Kidney (tissue), 22 donors: ENCODE data around the gene MGST1. TPM values are rescaled to one million over a fixed set of nuclear protein-coding genes. Genes with fewer than 3 reads are reported as not detected.
A peak's percentile ranks its signal among the peaks of the same experiment; 100 is the strongest.

Experiments used
- DNase-seq, 5 donors: peaks; one replicate each; pipeline ENCODE4 v3.0.0-alpha.2; 2013 to 2020
- FAIRE-seq: peaks from 2 replicates; lab custom pipeline; 2012; peaks lifted over from hg19 to GRCh38; lab: Jason Lieb, UNC
- H3K27ac ChIP-seq, 2 donors: one replicate each; pipeline ENCODE4 v1.7.0; 2013; ENCODE audit warnings: low read depth in 2 of 2, low read length in 2 of 2, inconsistent platforms in 1 of 2
- H3K27me3 ChIP-seq: one replicate; pipeline ENCODE4 v1.7.1; 2013; ENCODE audit warnings: low read length, inconsistent platforms; ENCODE audit not compliant: control insufficient read depth, insufficient read depth
- H3K36me3 ChIP-seq, 3 donors: one replicate each; pipeline versions ENCODE4 v1.7.0 to v1.7.1; 2013; ENCODE audit warnings: low read length in 3 of 3, control low read depth in 1 of 3, inconsistent platforms in 1 of 3; ENCODE audit not compliant: insufficient read depth in 3 of 3, control insufficient read depth in 2 of 3
- H3K4me1 ChIP-seq, 3 donors: one replicate each; pipeline versions ENCODE4 v1.7.0 to v1.7.1; 2013; ENCODE audit warnings: low read length in 3 of 3, inconsistent platforms in 1 of 3, low read depth in 1 of 3; ENCODE audit not compliant: control insufficient read depth in 2 of 3, insufficient read depth in 2 of 3
- H3K4me3 ChIP-seq, 3 donors: one replicate each; pipeline versions ENCODE4 v1.7.0 to v1.8.1; 2013; ENCODE audit warnings: low read length in 3 of 3, control low read depth in 1 of 3, inconsistent platforms in 1 of 3
- H3K9ac ChIP-seq, 3 donors: one replicate each; pipeline versions ENCODE4 v1.7.0 to v1.7.1; 2013; ENCODE audit warnings: low read length in 3 of 3, control low read depth in 1 of 3, inconsistent platforms in 1 of 3
- H3K9me3 ChIP-seq, 3 donors: one replicate each; pipeline versions ENCODE4 v1.7.0 to v1.7.1; 2013; ENCODE audit warnings: low read length in 3 of 3, control low read depth in 1 of 3, inconsistent platforms in 1 of 3; ENCODE audit not compliant: control insufficient read depth in 2 of 3, insufficient read depth in 1 of 3
- CTCF ChIP-seq: IDR thresholded peaks from 3 replicates; pipeline ENCODE4 v1.5.1; 2012; ENCODE audit warnings: mild to moderate bottlenecking, moderate library complexity, borderline replicate concordance; ENCODE audit not compliant: insufficient read depth; ENCODE audit errors: extremely low read depth
- intact Hi-C: fragments of 100-400 bp; cut with DNase I; formaldehyde crosslinking; loops from one replicate; pipeline ENCODE4 v1.11.1; 2022
- long read RNA-seq, 10 donors: library from polyadenylated mRNA in 1 of 10; unstranded in 1 of 10; transcript quantifications; one replicate each; pipeline ENCODE4 v2.0.0 and lab custom pipeline, GENCODE V29; 2021 to 2026
- polyA plus RNA-seq: library from polyadenylated mRNA; stranded (reverse); fragments of 350-450 nt; fragmentation: Illumina TruSeq; extraction: RNeasy Lipid Tissue Mini Kit (QIAGEN cat#74804); gene quantifications from one replicate; pipeline ENCODE4 v1.2.3, GENCODE V29; 2014; ENCODE audit warnings: low read depth, low replicate concordance; ENCODE audit not compliant: insufficient read depth
- total RNA-seq: library from RNA; stranded (reverse); fragmentation: NEBNext Ultra II Directional; extraction: Animal tissue kit (Norgen Biotek cat#: 25700); gene quantifications from one replicate; pipeline ENCODE4 v1.2.1, GENCODE V29; 2021
- donor health status: control.
- donor health status: control.
- donor health status: control.
- donor health status: control.
- donor health status: control.
- donor health status: DM: yes; HTN: yes; CAD: no.
- donor health status: Normal renal cell carcinoma (clear cell type).

The MGST1 gene, protein sequence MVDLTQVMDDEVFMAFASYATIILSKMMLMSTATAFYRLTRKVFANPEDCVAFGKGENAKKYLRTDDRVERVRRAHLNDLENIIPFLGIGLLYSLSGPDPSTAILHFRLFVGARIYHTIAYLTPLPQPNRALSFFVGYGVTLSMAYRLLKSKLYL
- 98.6 TPM for total RNA-seq
- polyA plus RNA-seq = 350 TPM
- long read RNA-seq, donor 1, transcript MGST1-205 (4 exons, 914 nt) = major isoform, 18 of 23 reads
- long read RNA-seq, donor 1, partial matches to known transcripts = 0 of 23 reads
- long read RNA-seq, donor 1, other reads (novel, unspliced or antisense) = 0 of 23 reads
- long read RNA-seq, donor 2, transcript MGST1-205 (4 exons, 914 nt) = major isoform, 9 of 11 reads
- long read RNA-seq, donor 2, partial matches to known transcripts = 0 of 11 reads
- long read RNA-seq, donor 2, other reads (novel, unspliced or antisense) = 0 of 11 reads
- long read RNA-seq, donor 3, transcript MGST1-205 (4 exons, 914 nt) = major isoform, 24 of 32 reads
- long read RNA-seq, donor 3, partial matches to known transcripts = 5 of 32 reads
- long read RNA-seq, donor 3, other reads (novel, unspliced or antisense) = 0 of 32 reads
- long read RNA-seq, donor 4, transcript MGST1-205 (4 exons, 914 nt) = major isoform, 8 of 9 reads
- long read RNA-seq, donor 4, partial matches to known transcripts = 0 of 9 reads
- long read RNA-seq, donor 4, other reads (novel, unspliced or antisense) = 0 of 9 reads
- long read RNA-seq, donor 5, partial matches to known transcripts = 0 of 1 reads
- long read RNA-seq, donor 5, other reads (novel, unspliced or antisense) = 0 of 1 reads
- long read RNA-seq, donor 6, transcript MGST1-219 (1 exons, 1,842 nt) = minor isoform, 5 of 61 reads
- long read RNA-seq, donor 6, transcript MGST1-205 (4 exons, 914 nt) = major isoform, 46 of 61 reads
- long read RNA-seq, donor 6, partial matches to known transcripts = 7 of 61 reads
- long read RNA-seq, donor 6, other reads (novel, unspliced or antisense) = 0 of 61 reads
- long read RNA-seq, donor 7, transcript MGST1-219 (1 exons, 1,842 nt) = minor isoform, 18 of 74 reads
- long read RNA-seq, donor 7, transcript MGST1-205 (4 exons, 914 nt) = major isoform, 49 of 74 reads
- long read RNA-seq, donor 7, partial matches to known transcripts = 2 of 74 reads
- long read RNA-seq, donor 7, other reads (novel, unspliced or antisense) = 3 of 74 reads
- long read RNA-seq, donor 8, transcript MGST1-219 (1 exons, 1,842 nt) = minor isoform, 5 of 23 reads
- long read RNA-seq, donor 8, transcript MGST1-205 (4 exons, 914 nt) = major isoform, 17 of 23 reads
- long read RNA-seq, donor 8, partial matches to known transcripts = 0 of 23 reads
- long read RNA-seq, donor 8, other reads (novel, unspliced or antisense) = 0 of 23 reads
- long read RNA-seq, donor 9, transcript MGST1-205 (4 exons, 914 nt) = major isoform, 5 of 7 reads
- long read RNA-seq, donor 9, partial matches to known transcripts = 0 of 7 reads
- long read RNA-seq, donor 9, other reads (novel, unspliced or antisense) = 0 of 7 reads
- long read RNA-seq, donor 10, transcript MGST1-205 (4 exons, 914 nt) = major isoform, 15 of 19 reads
- long read RNA-seq, donor 10, partial matches to known transcripts = 0 of 19 reads
- long read RNA-seq, donor 10, other reads (novel, unspliced or antisense) = 0 of 19 reads

DNA sequence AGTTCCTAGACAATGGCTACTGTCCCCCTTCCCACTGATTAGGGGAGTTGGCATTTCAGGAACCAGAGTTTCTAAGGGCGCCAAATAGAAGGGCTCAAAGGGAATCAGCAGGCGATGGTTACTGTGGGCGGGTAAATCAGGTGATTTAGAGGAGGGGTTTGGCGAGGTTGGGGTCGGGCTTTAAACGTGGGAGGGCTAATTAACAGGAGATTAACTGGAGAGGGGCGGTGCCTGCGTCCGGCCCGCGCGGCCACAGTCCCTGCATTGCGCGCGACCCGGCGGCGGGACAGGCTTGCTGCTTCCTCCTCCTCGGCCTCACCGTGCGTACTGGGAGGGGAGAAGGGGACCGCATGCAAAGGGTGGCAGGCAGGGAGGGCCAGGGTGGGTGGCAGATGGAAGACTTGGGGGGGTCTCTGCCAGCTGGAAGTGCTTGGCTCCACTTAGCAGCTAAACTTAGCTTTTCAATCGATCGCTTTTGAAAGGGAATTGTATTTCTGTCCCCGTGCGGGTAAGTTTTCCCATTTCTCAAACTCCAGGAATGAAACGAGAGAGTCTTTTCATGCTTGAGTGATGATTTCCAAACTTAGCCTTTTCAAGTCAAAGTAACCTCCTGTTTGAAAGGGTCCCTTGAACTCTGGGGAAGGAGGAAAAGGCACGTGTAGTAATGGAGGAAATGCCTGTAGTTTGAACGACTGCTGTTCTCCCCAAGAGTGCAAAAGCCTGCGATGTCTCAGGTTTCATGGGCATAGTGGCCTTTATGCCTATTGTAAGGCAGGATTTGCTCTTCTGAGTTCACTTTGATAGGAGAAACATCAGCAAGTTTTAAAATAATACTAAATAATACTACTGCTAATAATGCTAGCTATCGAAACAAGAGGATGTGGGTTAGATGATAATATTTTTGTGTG lies at the start of gene MGST1:
MGST1 (plus strand) TSS at position 255 of the 908 bp plus-strand sequence. CDS start 6,608 bp downstream, outside the sequence.
- DNase-seq (peak in 4 of 5 donors; percentile 74 to 85 (median 78)), FAIRE-seq (no peak)
- H3K27me3 ChIP-seq = no peaks in the 10 kb centered on the region
- no peaks in the 10 kb centered on the region for H3K9me3 ChIP-seq
- H3K9ac ChIP-seq = peak within 1 kb of the TSS; percentile 33 to 85 (median 40)
- no peaks in the 10 kb centered on the region for H3K36me3 ChIP-seq
- peak within 1 kb of the TSS; percentile 51 to 68 (median 68) for H3K4me3 ChIP-seq
- intact Hi-C loops = no loop called here
- peak within 1 kb of the TSS; percentile 71 to 82 for H3K27ac ChIP-seq
- TF ChIP-seq CTCF = no peak
- H3K4me1 ChIP-seq = no peaks in the 10 kb centered on the region

- DNase-seq = no peak
- intact Hi-C loops = no loop called here
- no peaks in the 10 kb centered on the region for H3K4me1 ChIP-seq
- no peaks in the 10 kb centered on the region for H3K27me3 ChIP-seq
- H3K27ac ChIP-seq = no peak overlapping the region
- H3K36me3 ChIP-seq = no peaks in the 10 kb centered on the region
- H3K4me3 ChIP-seq = no peak overlapping the region
- no peak for TF ChIP-seq CTCF
- H3K9ac ChIP-seq = no peak overlapping the region
- no peak for FAIRE-seq
- no peaks in the 10 kb centered on the region for H3K9me3 ChIP-seq
These were observed 48.0 kb upstream of the MGST1 start for GRCh38 chr12:16299403-16299802.
